Activated naive CD4-positive, alpha-beta T cell treated with anti-CD3 and anti-CD28 coated beads, Interleukin-2, amount 50 U/mL, for 72 hours (primary cell): ENCODE data around the gene CCNY. TPM values are rescaled to one million over a fixed set of nuclear protein-coding genes. Genes with fewer than 3 reads are reported as not detected.

Experiments
- ATAC-seq, 2 donors: fragments of 150-1000 bp; cut with Tn5 transposase; 2 replicates each; pipeline ENCODE4 v1.10.0; 2021; ENCODE audit warnings: mild to moderate bottlenecking in 2 of 2, moderate library complexity in 2 of 2
- DNase-seq, 2 donors: peaks; one replicate each; pipeline ENCODE4 v3.0.0; 2021 to 2022; ENCODE audit warnings: low spot score in 2 of 2
- H3K27ac Mint-ChIP-seq, 2 donors: one replicate each; pipeline ENCODE4 v1.8.0; 2022; ENCODE audit warnings: mild to moderate bottlenecking in 2 of 2, mixed read lengths in 2 of 2
- H3K36me3 Mint-ChIP-seq, 2 donors: one replicate each; pipeline ENCODE4 v1.8.0; 2022; ENCODE audit warnings: mixed read lengths in 2 of 2
- H3K9me3 Mint-ChIP-seq, 2 donors: one replicate each; pipeline ENCODE4 v1.8.0; 2022; ENCODE audit warnings: mixed read lengths in 2 of 2
- total RNA-seq, 2 donors: library from RNA; stranded (reverse); gene quantifications; one replicate each; pipeline ENCODE4 v1.2.3, GENCODE V29; 2022

CCNY gene
- total RNA-seq, 2 donors from 2014 or later, result 31.4 to 44.2 TPM

DNA sequence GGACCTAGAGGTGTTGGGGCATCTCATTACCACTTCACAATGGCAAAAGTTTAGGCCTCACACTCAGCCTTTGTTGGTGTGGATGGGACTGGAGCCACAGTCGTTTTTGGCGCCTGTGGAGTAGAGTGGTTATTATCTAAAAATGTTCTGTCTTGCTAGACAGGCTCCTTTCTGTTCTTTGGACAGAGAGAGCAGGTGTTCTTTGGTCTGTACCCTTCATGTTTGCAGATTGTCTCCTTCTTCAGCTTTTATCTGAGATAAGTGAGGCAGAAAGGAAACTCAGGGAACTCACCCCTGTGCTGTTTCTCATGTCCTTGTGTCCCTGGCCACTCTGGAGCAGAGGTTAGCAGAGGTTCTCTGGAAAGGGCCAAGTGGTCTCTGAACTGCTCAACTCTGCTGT is 103.7 kb downstream of the CCNY start:
- peaks cover 36 to 39% of the 10 kb centered on the region in 2 donors for H3K9me3 Mint-ChIP-seq
- DNase-seq (no peak), ATAC-seq (no peak)
- H3K36me3 Mint-ChIP-seq, result peaks cover 60 to 74% of the 10 kb centered on the region in 2 donors
- H3K27ac Mint-ChIP-seq, result peak overlapping the region; percentile 19 to 94

DNA sequence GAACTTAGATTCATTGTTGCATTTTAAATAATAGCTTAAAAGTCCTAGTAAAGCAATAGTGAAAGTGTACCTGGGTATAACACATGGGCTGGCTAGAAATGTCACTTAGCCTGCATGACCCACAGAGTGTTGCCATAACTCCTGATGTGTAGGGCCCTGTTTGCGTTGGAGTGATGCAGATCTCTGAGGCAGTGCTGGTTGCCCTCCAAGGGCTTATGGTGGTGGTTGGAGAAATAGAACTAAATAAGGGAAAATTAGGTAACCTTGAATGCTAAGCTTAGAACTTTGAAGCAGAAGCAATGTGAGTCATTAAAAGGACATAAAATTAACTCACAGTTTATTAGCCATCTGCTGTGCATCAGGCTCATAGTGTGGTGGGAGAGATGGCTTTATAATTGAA is 105.7 kb downstream of the CCNY start:
- ATAC-seq (peak; percentile 70 to 73), DNase-seq (no peak)
- H3K9me3 Mint-ChIP-seq, result peaks cover 30 to 34% of the 10 kb centered on the region in 2 donors
- H3K27ac Mint-ChIP-seq, result peak overlapping the region; percentile 94 to 99
- H3K36me3 Mint-ChIP-seq, result peaks cover 46 to 71% of the 10 kb centered on the region in 2 donors

- ATAC-seq, result peak; percentile 89 to 92
- Mint-ChIP-seq H3K9me3 (peaks cover 30 to 31% of the 10 kb centered on the region in 2 donors), H3K27ac (peak overlapping the region; percentile 94 to 99), H3K36me3 (peaks cover 44 to 70% of the 10 kb centered on the region in 2 donors)
- DNase-seq, result no peak
Observed at GRCh38 chr10:35442592-35442991, 106.3 kb downstream of the CCNY start.

DNA sequence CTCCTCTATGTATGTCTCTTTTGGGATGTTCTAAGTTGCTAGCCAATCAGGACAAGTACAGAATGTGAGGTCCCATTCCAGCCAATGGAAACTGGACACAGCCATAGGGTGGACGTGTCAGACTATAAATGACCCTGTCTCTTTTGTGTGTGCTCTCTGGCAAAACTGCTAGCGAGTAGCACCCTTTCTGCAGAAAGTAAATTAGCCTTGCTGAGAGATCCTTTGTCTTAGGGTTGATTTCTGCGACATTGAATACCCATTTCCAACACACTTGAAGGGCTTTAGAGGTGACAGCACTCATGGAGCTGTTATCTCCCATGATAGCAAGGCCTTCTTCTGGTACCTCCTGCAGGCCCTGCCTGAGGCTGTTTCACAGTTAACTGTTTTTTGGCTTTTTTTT is 107.5 kb downstream of the CCNY start:
- H3K27ac Mint-ChIP-seq, result no peak overlapping the region
- no peak for DNase-seq
- H3K9me3 Mint-ChIP-seq, result peaks cover 25 to 32% of the 10 kb centered on the region in 2 donors
- peaks cover 38 to 77% of the 10 kb centered on the region in 2 donors for H3K36me3 Mint-ChIP-seq
- ATAC-seq, result no peak

- H3K9me3 Mint-ChIP-seq, result peaks cover 17 to 27% of the 10 kb centered on the region in 2 donors
- H3K27ac Mint-ChIP-seq, result no peak overlapping the region
- ATAC-seq (no peak), DNase-seq (no peak)
- H3K36me3 Mint-ChIP-seq, result peaks cover 24 to 64% of the 10 kb centered on the region in 2 donors
Observed at GRCh38 chr10:35445150-35445884, 109.0 kb downstream of the CCNY start.

GRCh38 chr10:35446439-35446838 is 110.1 kb downstream of the CCNY start:
- Mint-ChIP-seq H3K9me3 (peaks cover 17 to 27% of the 10 kb centered on the region in 2 donors), H3K36me3 (peaks cover 17 to 53% of the 10 kb centered on the region in 2 donors), H3K27ac (peak overlapping the region in 1 of 2 donors; percentile 11)
- no peak for ATAC-seq
- DNase-seq, result no peak

GRCh38 chr10:35447693-35448407 is 111.5 kb downstream of the CCNY start:
- Mint-ChIP-seq H3K27ac (peak overlapping the region; percentile 91 to 96), H3K36me3 (peaks cover 16 to 50% of the 10 kb centered on the region in 2 donors), H3K9me3 (peaks cover 17 to 27% of the 10 kb centered on the region in 2 donors)
- ATAC-seq (peak in 1 of 2 donors; percentile 26), DNase-seq (no peak)

GRCh38 chr10:35448687-35449662 is 112.7 kb downstream of the CCNY start:
- Mint-ChIP-seq H3K27ac (peak overlapping the region; percentile 41 to 91), H3K9me3 (peaks cover 12 to 22% of the 10 kb centered on the region in 2 donors)
- ATAC-seq, result no peak

DNA sequence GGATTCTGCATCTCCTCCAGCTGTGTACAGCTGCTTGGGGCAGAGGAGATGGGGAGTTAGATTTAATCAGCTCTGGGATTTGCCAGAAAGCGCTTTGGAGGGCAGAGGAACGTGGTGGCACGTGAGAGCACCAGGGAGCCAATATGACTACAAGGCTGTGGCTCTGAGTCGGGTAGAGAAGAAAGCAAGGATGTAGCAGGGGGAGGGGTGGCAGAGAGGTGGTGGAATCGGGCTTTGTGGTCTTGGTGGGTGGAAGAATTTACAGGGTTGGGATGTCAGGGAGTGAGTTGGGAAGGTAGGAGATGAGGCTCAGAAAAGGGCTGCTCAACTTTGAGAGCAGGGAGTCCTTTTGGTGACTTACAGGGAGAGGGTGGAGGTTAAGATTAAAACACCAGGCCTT is 113.6 kb downstream of the CCNY start:
- H3K9me3 Mint-ChIP-seq, result peaks cover 6 to 16% of the 10 kb centered on the region in 2 donors

More at GRCh38 chr10:35448687-35449662, 112.7 kb downstream of the CCNY start:
- DNase-seq, result no peak
- H3K36me3 Mint-ChIP-seq, result peaks cover 12 to 39% of the 10 kb centered on the region in 2 donors

GRCh38 chr10:35451151-35452016 is 115.1 kb downstream of the CCNY start:
- Mint-ChIP-seq H3K36me3 (peaks cover 0 to 22% of the 10 kb centered on the region in 2 donors), H3K27ac (no peak overlapping the region), H3K9me3 (peaks cover 0 to 9% of the 10 kb centered on the region in 2 donors)
- ATAC-seq, result peak; percentile 27 to 35
- DNase-seq, result no peak

More for the DNA sequence above, 113.6 kb downstream of the CCNY start:
- peaks cover 4 to 32% of the 10 kb centered on the region in 2 donors for H3K36me3 Mint-ChIP-seq
- ATAC-seq (peak; percentile 29 to 42), DNase-seq (no peak)
- peak overlapping the region; percentile 73 to 91 for H3K27ac Mint-ChIP-seq

DNA sequence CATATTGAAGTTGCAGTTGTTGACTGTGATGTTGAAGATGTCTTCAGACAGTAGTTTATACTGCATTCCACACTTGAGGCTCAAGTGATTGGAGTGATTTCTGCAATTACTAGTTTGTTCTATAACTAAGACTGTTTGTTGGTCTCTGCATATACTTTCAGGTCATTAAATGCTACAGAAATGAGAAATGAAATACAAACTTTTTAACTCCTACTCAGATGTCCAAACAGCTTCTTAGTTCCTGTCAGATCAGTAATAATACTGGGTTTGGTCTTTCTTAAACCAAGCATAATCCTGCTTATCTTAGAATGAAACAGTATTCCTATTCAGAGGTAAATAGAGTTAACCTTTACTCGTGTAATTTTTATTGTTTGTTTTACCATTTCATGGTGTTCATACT is 115.9 kb downstream of the CCNY start:
- Mint-ChIP-seq H3K27ac (no peak overlapping the region), H3K36me3 (peaks cover 0 to 15% of the 10 kb centered on the region in 2 donors), H3K9me3 (peaks cover 0 to 9% of the 10 kb centered on the region in 2 donors)
- DNase-seq (no peak), ATAC-seq (no peak)

- no peak for DNase-seq
- H3K27ac Mint-ChIP-seq, result no peak overlapping the region
- peaks cover 0 to 12% of the 10 kb centered on the region in 2 donors for H3K36me3 Mint-ChIP-seq
- ATAC-seq, result no peak
- peaks cover 0 to 9% of the 10 kb centered on the region in 2 donors for H3K9me3 Mint-ChIP-seq
Observed at GRCh38 chr10:35452847-35453246, 116.5 kb downstream of the CCNY start.

DNA sequence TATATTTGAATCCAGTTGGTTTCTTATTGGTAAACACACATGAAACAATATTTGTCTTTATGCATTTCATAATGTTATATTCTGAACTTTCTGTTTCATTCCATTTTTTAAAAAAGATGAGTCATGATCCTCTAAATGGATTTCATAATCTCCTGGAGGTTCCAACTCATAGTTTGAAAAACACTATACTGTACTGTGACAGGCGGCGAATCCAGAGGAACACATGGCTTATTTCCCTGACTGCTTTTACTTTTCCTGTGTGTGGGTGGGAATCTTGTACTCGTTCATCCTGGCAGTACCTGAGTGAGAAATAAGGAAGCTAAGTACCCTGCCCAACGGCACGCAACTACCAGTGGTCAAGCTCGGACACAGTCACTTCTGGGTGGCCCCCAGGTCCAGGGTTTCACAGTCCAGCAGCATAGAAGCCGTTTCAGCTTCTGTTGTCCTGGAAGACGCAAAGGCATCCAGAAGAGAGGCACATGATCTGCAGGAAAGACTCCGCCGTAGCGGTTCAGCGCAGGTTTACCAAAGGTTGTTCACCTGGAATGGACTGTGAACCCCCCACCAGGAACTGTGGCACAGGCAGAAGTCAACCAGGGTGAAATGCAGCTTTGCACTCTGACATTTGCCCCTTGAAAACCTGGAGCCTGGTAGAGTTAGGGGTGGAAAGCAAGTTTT is 117.7 kb downstream of the CCNY start:
- DNase-seq (no peak), ATAC-seq (no peak)
- Mint-ChIP-seq H3K9me3 (peaks cover 0 to 1% of the 10 kb centered on the region in 2 donors), H3K27ac (no peak overlapping the region), H3K36me3 (peaks cover 0 to under 1% of the 10 kb centered on the region in 2 donors)

DNA sequence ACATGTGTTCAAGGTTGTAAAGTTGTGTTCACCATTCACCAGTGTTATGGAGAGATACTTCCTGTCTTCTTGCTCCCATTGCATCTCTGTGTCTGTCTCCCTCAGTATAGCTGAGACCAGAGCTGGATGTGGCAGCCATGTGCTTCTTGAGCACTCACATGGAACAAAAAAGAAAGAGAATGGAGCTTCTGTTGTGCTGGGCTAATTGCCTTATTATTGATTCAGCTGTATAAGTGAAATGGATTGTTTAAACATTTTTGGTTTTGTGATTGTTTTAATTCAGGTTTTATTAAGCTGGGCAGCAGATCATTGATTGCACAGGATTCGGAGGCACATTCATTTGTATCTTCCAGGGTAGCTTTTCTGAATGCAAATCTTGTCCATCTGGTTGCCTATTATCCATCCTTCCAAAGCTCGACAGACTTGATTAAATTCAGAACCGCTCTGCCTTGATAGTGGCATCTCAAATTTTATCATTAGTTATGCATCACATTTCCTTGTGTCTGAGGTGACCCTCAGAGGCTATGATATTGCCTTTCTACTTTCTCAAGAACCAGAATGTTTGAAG is 119.9 kb downstream of the CCNY start:
- Mint-ChIP-seq H3K27ac (no peak overlapping the region), H3K36me3 (no peaks in the 10 kb centered on the region), H3K9me3 (no peaks in the 10 kb centered on the region)
- ATAC-seq (no peak), DNase-seq (no peak)

- Mint-ChIP-seq H3K9me3 (no peaks in the 10 kb centered on the region), H3K27ac (no peak overlapping the region), H3K36me3 (no peaks in the 10 kb centered on the region)
- ATAC-seq (no peak), DNase-seq (no peak)
Observed at GRCh38 chr10:35456784-35457183, 120.5 kb downstream of the CCNY start.
